WI38 (cell line): ENCODE measurements around the gene TSG101.

Experiments
- H3K4me3 ChIP-seq: 2 replicates; pipeline ENCODE4 v1.5.1; 2011; ENCODE audit warnings: low read depth, mild to moderate bottlenecking, control low read depth, low read length
- CTCF ChIP-seq: IDR thresholded peaks from 2 replicates; pipeline ENCODE4 v1.5.1; 2012; ENCODE audit warnings: low read depth, mild to moderate bottlenecking, control low read depth, low read length

The TSG101 gene

GRCh38 chr11:18526521-18527296 is at the start of gene TSG101:
TSS of gene TSG101 (minus strand) at chr11:18526942. CDS start at chr11:18526816, 126 bp downstream.
- no peak for TF ChIP-seq CTCF
- peak within 1 kb of the TSS; percentile 79 for H3K4me3 ChIP-seq

- no peak overlapping the region for H3K4me3 ChIP-seq
- TF ChIP-seq CTCF, result no peak
These were observed 48.6 kb upstream of the TSG101 start for GRCh38 chr11:18575361-18575760.

GRCh38 chr11:18567081-18567480 is 40.3 kb upstream of the TSG101 start:
- H3K4me3 ChIP-seq, result no peak overlapping the region
- TF ChIP-seq CTCF, result no peak

GRCh38 chr11:18566406-18566805 is 39.7 kb upstream of the TSG101 start:
- no peak for TF ChIP-seq CTCF
- no peak overlapping the region for H3K4me3 ChIP-seq

- H3K4me3 ChIP-seq, result no peak overlapping the region
- no peak for TF ChIP-seq CTCF
These were observed 37.4 kb upstream of the TSG101 start for GRCh38 chr11:18564149-18564548.

- no peak for TF ChIP-seq CTCF
- no peak overlapping the region for H3K4me3 ChIP-seq
These were observed 36.5 kb upstream of the TSG101 start for GRCh38 chr11:18563090-18563730.

GRCh38 chr11:18548001-18548400 is 21.3 kb upstream of the TSG101 start:
- TF ChIP-seq CTCF, result no peak

More at GRCh38 chr11:18548001-18548400, 21.3 kb upstream of the TSG101 start:
- no peak overlapping the region for H3K4me3 ChIP-seq
